Activated T-cell treated with anti-CD3 and anti-CD28 coated beads for 48 hours (primary cell): ENCODE data around the gene TRIM69.
"Not testable (repeated sequence)": the region's sequence is repeated elsewhere in the genome, so short reads cannot be mapped to it uniquely, and the experiment has no call there.

Experiments
- DNase-seq: peaks from one replicate; pipeline ENCODE4 v3.0.0-alpha.2; 2020; ENCODE audit warnings: low read depth

The TRIM69 gene

GRCh38 chr15:44739222-44739847, 3.0 kb downstream of the TRIM69 start:
- DNase-seq, result not testable (repeated sequence)

GRCh38 chr15:44743454-44743853, 7.1 kb downstream of the TRIM69 start:
- DNase-seq, result not testable (repeated sequence)

GRCh38 chr15:44753345-44753744, 17.0 kb downstream of the TRIM69 start:
- no peak for DNase-seq

- no peak for DNase-seq
These were observed 26.9 kb downstream of the TRIM69 start for GRCh38 chr15:44763187-44763586.

- no peak for DNase-seq
These were observed 27.5 kb downstream of the TRIM69 start for GRCh38 chr15:44763848-44764247.

GRCh38 chr15:44765036-44765435, 28.7 kb downstream of the TRIM69 start:
- no peak for DNase-seq

GRCh38 chr15:44769521-44769920, 33.2 kb downstream of the TRIM69 start:
- no peak for DNase-seq

GRCh38 chr15:44770715-44771114, 34.4 kb downstream of the TRIM69 start:
- not testable (repeated sequence) for DNase-seq

- no peak for DNase-seq
These were observed 39.6 kb downstream of the TRIM69 start for GRCh38 chr15:44775953-44776352.

- no peak for DNase-seq
These were observed 43.4 kb downstream of the TRIM69 start for GRCh38 chr15:44779761-44780160.

GRCh38 chr15:44780608-44781007, 44.3 kb downstream of the TRIM69 start:
- no peak for DNase-seq

- DNase-seq, result no peak
These were observed 44.9 kb downstream of the TRIM69 start for GRCh38 chr15:44781128-44781810.

- DNase-seq, result no peak
These were observed 46.2 kb downstream of the TRIM69 start for GRCh38 chr15:44782516-44782915.

GRCh38 chr15:44784918-44785274, 48.6 kb downstream of the TRIM69 start:
- DNase-seq, result not testable (repeated sequence)

- DNase-seq, result peak; percentile 30
These were observed 52.4 kb downstream of the TRIM69 start for GRCh38 chr15:44788748-44789147.

GRCh38 chr15:44790215-44790614, 53.9 kb downstream of the TRIM69 start:
- DNase-seq, result no peak

- DNase-seq, result no peak
These were observed 54.3 kb downstream of the TRIM69 start for GRCh38 chr15:44790656-44791055.

GRCh38 chr15:44792715-44793114, 56.4 kb downstream of the TRIM69 start:
- DNase-seq, result no peak

GRCh38 chr15:44794072-44794471, 57.7 kb downstream of the TRIM69 start:
- DNase-seq, result no peak

GRCh38 chr15:44796508-44796907, 60.2 kb downstream of the TRIM69 start:
- no peak for DNase-seq

- no peak for DNase-seq
These were observed 62.5 kb downstream of the TRIM69 start for GRCh38 chr15:44798826-44799225.

- DNase-seq, result no peak
These were observed 65.0 kb downstream of the TRIM69 start for GRCh38 chr15:44801364-44801763.

- no peak for DNase-seq
These were observed 65.5 kb downstream of the TRIM69 start for GRCh38 chr15:44801797-44802196.

- DNase-seq, result no peak
These were observed 66.0 kb downstream of the TRIM69 start for GRCh38 chr15:44802336-44802735.
